Measurements from ENCODE around the gene MIF.

DNA sequence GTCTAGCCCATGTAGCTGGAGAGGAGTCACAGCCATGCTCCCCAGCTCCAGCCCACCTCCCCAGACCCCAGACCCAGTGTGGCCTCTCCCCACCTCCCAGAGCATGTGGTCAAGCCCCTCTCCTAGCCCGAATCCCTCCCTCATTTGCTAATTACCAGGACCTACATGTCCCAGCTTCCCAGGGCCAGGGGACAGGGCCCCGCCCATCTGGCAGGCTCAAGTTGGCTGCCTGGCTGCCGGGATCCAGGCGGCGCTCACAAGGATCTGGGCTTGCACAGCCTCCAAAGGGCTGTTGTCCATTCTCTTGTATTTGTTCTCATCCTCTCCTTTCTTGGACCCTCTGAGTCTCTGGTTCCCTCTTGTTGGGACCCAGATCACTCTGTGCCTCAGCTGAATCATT lies 4.6 kb upstream of the MIF start:
- no peak for TF ChIP-seq EZH2 (IDR thresholded peaks at IDR 0.05; ENCODE audit: borderline replicate concordance, low read depth, low read length, severe bottlenecking)
- TF ChIP-seq, protein P1, sequence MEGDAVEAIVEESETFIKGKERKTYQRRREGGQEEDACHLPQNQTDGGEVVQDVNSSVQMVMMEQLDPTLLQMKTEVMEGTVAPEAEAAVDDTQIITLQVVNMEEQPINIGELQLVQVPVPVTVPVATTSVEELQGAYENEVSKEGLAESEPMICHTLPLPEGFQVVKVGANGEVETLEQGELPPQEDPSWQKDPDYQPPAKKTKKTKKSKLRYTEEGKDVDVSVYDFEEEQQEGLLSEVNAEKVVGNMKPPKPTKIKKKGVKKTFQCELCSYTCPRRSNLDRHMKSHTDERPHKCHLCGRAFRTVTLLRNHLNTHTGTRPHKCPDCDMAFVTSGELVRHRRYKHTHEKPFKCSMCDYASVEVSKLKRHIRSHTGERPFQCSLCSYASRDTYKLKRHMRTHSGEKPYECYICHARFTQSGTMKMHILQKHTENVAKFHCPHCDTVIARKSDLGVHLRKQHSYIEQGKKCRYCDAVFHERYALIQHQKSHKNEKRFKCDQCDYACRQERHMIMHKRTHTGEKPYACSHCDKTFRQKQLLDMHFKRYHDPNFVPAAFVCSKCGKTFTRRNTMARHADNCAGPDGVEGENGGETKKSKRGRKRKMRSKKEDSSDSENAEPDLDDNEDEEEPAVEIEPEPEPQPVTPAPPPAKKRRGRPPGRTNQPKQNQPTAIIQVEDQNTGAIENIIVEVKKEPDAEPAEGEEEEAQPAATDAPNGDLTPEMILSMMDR (IDR thresholded peaks at IDR 0.05; ENCODE audit: borderline replicate concordance, extremely low read depth, low read length, poor library complexity, severe bottlenecking) = no peak
